Stromal cell of bone marrow (primary cell): ENCODE data around the gene CHRM5.

Source experiments
- DNase-seq: peaks from one replicate; pipeline ENCODE4 v3.0.0-alpha.2; 2012; ENCODE audit warnings: low read depth

Gene CHRM5

DNA sequence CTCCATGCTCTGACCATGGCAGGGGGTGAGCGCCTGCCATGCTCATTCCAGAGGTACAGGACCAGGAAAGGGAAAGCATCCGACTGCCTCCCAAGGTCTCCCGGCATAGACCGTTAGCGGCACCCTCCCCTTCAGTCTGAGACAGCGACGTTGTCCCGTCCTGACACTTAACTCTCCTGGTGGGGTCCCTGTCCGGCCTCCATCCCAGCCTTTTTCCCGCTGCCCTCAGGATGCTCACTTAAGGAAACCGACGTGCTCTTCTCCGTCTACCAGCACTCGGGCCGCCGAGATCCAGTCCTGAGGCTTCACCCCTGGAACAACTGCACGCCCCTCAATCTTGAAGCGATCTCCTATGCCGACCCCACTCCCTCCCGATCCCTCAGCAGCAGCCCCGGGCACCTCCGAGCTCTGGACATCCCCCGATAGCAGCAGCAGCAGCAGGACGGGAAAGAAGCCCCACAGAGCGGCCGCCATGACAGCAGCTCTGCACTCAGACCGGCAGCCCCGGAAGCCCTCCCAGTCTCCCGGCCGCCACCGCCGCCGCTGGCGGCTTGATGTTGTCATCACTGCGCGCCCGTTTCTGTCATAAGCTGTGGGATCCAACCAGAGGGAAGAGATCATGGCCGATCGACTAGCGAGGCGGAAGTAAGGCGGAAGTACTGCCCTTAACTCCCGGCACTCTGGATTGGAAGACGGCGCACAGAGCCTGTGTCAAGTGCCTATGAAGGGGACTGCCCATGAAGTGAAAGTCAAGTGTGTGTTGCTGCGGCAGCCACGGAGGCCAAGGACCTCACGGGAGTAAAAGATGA lies 133.3 kb downstream of the CHRM5 start, which contains the start of the genes EMC7 and PGBD4:
EMC7 (minus strand) TSS at position 497 of the 809 bp plus-strand sequence; CDS start at position 474, 23 bp downstream.
PGBD4 (plus strand) TSS at position 718 of the 809 bp plus-strand sequence. CDS start 449 bp downstream, outside the sequence.
- peak; percentile 99 for DNase-seq

GRCh38 chr15:34102175-34102925 lies 134.1 kb downstream of the CHRM5 start:
- no peak for DNase-seq

DNA sequence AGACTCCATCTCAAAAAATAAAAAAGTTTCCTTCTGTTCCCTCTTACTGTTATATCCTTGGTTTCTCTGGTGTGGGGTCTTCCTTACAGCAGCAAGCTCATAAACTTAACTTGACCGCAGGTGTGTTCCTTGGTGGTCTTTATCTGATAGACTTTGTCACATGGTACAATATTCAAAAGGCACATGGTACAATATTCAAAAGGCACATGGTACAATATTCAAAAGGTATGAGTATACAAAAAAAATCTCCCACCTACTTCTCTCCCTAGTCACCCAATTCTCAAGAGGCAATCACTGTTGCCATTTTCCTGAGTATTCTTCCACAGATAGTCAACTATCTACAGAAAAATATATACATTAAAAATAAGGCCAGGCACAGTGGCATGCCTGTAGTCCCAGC lies 138.1 kb downstream of the CHRM5 start:
- DNase-seq: no peak

- DNase-seq: no peak
These were observed 139.0 kb downstream of the CHRM5 start for GRCh38 chr15:34107315-34107714.

DNA sequence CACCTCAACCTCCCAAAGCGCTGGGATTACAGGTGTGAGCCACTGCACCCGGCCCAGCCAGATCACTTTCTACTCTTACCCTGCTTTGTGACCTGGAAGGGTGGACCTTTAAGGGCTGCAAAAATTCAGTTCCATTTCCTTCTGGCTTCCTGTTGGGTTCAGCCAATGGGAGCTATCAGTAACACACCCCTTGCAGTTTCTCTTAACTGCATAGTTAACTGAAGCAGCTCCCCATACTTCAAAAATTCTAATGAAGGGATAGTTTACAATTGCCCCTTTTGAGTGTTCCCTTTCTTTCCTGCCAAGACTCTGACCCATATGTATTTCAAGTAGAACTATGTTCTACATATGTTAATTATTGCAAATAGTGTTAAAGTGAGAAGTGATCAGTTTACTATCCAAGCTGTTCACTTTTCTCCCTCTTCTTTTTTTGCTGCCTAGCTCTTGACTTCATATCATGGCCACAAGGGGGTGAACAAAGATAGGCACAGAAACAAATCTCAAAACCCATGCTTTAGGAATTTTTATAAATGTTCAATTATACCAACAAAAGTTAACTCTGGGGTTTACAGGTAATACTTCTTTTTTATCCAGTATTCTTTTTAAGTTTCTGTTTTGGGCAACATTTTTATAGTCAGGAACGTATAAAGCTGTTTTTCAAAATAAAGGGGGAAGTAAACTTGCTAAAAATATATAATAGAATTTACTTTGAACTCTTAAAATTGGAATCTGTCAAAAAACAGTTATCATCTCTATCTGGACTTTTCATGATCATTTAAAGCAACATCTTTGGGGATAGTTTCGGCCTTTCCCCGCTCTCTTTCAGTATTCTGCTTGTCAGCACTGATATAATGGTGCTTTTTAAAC lies 141.7 kb downstream of the CHRM5 start:
- DNase-seq: no peak

DNA sequence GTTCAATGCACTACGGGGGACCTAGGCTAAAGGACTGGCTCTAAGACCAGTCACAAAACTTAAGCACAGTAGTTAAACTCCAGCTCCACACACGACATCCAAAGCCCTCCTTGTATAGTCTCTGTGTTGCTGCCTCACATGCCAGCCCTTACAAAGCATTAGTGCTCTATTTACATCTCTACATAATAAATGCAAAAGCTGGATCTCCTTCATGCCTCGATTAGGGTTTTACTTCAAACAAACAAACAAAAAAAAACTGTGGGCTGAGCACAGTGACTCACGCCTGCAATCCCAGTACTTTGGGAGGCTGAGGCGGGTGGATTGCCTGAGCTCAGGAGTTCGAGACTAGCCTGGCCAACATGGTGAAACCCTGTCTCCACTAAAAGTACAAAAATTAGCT lies 143.2 kb downstream of the CHRM5 start:
- DNase-seq: no peak

DNA sequence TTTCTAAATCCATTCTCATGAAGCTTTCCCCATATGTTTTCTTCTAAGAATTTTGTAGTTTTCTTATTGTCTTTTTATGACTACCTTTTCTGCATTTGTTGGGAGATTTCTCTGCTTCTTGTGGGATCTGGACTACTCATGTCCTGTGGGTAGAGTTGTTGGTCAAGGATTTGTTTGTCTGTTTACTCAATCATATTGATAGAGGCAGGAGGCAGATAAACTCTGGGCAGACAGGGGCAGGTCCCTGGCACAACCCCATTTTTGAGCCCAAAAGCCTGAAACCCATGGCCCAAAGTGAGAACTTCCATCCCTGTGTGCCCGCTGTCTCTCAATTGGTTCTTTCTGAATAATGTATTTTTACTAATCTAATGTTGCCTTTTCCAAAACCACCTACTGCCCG lies 145.9 kb downstream of the CHRM5 start:
- no peak for DNase-seq

DNA sequence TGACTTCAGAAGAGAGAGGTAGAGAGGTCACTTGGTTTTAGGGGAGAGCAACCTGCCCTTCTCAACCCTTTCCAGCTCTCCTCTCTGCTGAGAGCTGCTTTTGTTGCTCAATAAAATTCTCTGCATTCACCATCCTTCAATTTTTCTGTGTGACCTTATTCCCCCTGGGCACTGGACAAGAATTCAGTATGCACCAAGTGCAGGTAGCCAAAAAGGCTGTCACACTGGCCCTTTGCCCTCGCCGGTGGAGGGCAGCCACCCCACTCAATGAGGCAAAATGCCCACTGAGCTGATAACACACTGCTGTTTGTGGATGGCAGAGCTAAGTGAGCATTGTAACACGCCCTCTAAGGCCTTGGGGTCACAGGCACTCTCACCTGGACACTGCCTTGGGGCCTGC lies 146.4 kb downstream of the CHRM5 start:
- no peak for DNase-seq

- DNase-seq: no peak
These were observed 148.3 kb downstream of the CHRM5 start for GRCh38 chr15:34116620-34117019.
